ENCODE measurements around the gene HS3ST3A1.

HS3ST3A1 gene

GRCh38 chr17:13592427-13592826 lies 9.3 kb downstream of the HS3ST3A1 start:
- Histone ChIP-seq H3K4me3 (ENCODE audit: low read depth in 1 of 2, low read length in 2 of 2) (no peak overlapping the region), H3K4me1 (ENCODE audit: control insufficient read depth in 1 of 2, insufficient read depth in 2 of 2, low read length in 2 of 2) (no peaks in the 10 kb centered on the region), H3K9me3 (ENCODE audit: control insufficient read depth in 1 of 2, low read length in 2 of 2) (no peaks in the 10 kb centered on the region), H3K27me3 (ENCODE audit: control insufficient read depth in 1 of 2, insufficient read depth in 2 of 2, low read length in 2 of 2) (no peaks in the 10 kb centered on the region), H3K9ac (ENCODE audit: low read depth in 1 of 2, low read length in 2 of 2) (no peak overlapping the region), H3K36me3 (ENCODE audit: control insufficient read depth in 1 of 2, insufficient read depth in 2 of 2, low read length in 2 of 2) (no peaks in the 10 kb centered on the region), H3K27ac (ENCODE audit: low read depth, low read length) (no peak overlapping the region)

- Histone ChIP-seq H3K9me3 (ENCODE audit: control insufficient read depth in 1 of 2, low read length in 2 of 2) (no peaks in the 10 kb centered on the region), H3K36me3 (ENCODE audit: control insufficient read depth in 1 of 2, insufficient read depth in 2 of 2, low read length in 2 of 2) (no peaks in the 10 kb centered on the region), H3K9ac (ENCODE audit: low read depth in 1 of 2, low read length in 2 of 2) (no peak overlapping the region), H3K27me3 (ENCODE audit: control insufficient read depth in 1 of 2, insufficient read depth in 2 of 2, low read length in 2 of 2) (no peaks in the 10 kb centered on the region), H3K27ac (ENCODE audit: low read depth, low read length) (no peak overlapping the region), H3K4me1 (ENCODE audit: control insufficient read depth in 1 of 2, insufficient read depth in 2 of 2, low read length in 2 of 2) (no peaks in the 10 kb centered on the region), H3K4me3 (ENCODE audit: low read depth in 1 of 2, low read length in 2 of 2) (no peak overlapping the region)
These were observed 11.3 kb downstream of the HS3ST3A1 start for GRCh38 chr17:13590441-13590840.

- H3K4me3 ChIP-seq (ENCODE audit: low read depth in 1 of 2, low read length in 2 of 2) = no peak overlapping the region
- no peaks in the 10 kb centered on the region for H3K9me3 ChIP-seq (ENCODE audit: control insufficient read depth in 1 of 2, low read length in 2 of 2)
- no peaks in the 10 kb centered on the region for H3K36me3 ChIP-seq (ENCODE audit: control insufficient read depth in 1 of 2, insufficient read depth in 2 of 2, low read length in 2 of 2)
These were observed 12.1 kb downstream of the HS3ST3A1 start for GRCh38 chr17:13589658-13590057.

GRCh38 chr17:13587487-13588338 lies 14.0 kb downstream of the HS3ST3A1 start:
- no peaks in the 10 kb centered on the region for H3K27me3 ChIP-seq (ENCODE audit: control insufficient read depth in 1 of 2, insufficient read depth in 2 of 2, low read length in 2 of 2)
- H3K9ac ChIP-seq (ENCODE audit: low read depth in 1 of 2, low read length in 2 of 2) = no peak overlapping the region
- H3K27ac ChIP-seq (ENCODE audit: low read depth, low read length) = no peak overlapping the region
- no peak overlapping the region for H3K4me3 ChIP-seq (ENCODE audit: low read depth in 1 of 2, low read length in 2 of 2)
- H3K4me1 ChIP-seq (ENCODE audit: control insufficient read depth in 1 of 2, insufficient read depth in 2 of 2, low read length in 2 of 2) = no peaks in the 10 kb centered on the region
- H3K9me3 ChIP-seq (ENCODE audit: control insufficient read depth in 1 of 2, low read length in 2 of 2) = no peaks in the 10 kb centered on the region
- H3K36me3 ChIP-seq (ENCODE audit: control insufficient read depth in 1 of 2, insufficient read depth in 2 of 2, low read length in 2 of 2) = no peaks in the 10 kb centered on the region

More at GRCh38 chr17:13589658-13590057, 12.1 kb downstream of the HS3ST3A1 start:
- no peak overlapping the region for H3K9ac ChIP-seq (ENCODE audit: low read depth in 1 of 2, low read length in 2 of 2)
- no peaks in the 10 kb centered on the region for H3K4me1 ChIP-seq (ENCODE audit: control insufficient read depth in 1 of 2, insufficient read depth in 2 of 2, low read length in 2 of 2)
- no peak overlapping the region for H3K27ac ChIP-seq (ENCODE audit: low read depth, low read length)
- H3K27me3 ChIP-seq (ENCODE audit: control insufficient read depth in 1 of 2, insufficient read depth in 2 of 2, low read length in 2 of 2) = no peaks in the 10 kb centered on the region

GRCh38 chr17:13584701-13585080 lies 17.0 kb downstream of the HS3ST3A1 start:
- Histone ChIP-seq H3K9me3 (ENCODE audit: control insufficient read depth in 1 of 2, low read length in 2 of 2) (no peaks in the 10 kb centered on the region), H3K27me3 (ENCODE audit: control insufficient read depth in 1 of 2, insufficient read depth in 2 of 2, low read length in 2 of 2) (no peaks in the 10 kb centered on the region), H3K4me1 (ENCODE audit: control insufficient read depth in 1 of 2, insufficient read depth in 2 of 2, low read length in 2 of 2) (no peaks in the 10 kb centered on the region), H3K4me3 (ENCODE audit: low read depth in 1 of 2, low read length in 2 of 2) (no peak overlapping the region), H3K9ac (ENCODE audit: low read depth in 1 of 2, low read length in 2 of 2) (no peak overlapping the region), H3K36me3 (ENCODE audit: control insufficient read depth in 1 of 2, insufficient read depth in 2 of 2, low read length in 2 of 2) (no peaks in the 10 kb centered on the region), H3K27ac (ENCODE audit: low read depth, low read length) (no peak overlapping the region)

- Histone ChIP-seq H3K36me3 (ENCODE audit: control insufficient read depth in 1 of 2, insufficient read depth in 2 of 2, low read length in 2 of 2) (no peaks in the 10 kb centered on the region), H3K4me3 (ENCODE audit: low read depth in 1 of 2, low read length in 2 of 2) (no peak overlapping the region), H3K9ac (ENCODE audit: low read depth in 1 of 2, low read length in 2 of 2) (no peak overlapping the region), H3K9me3 (ENCODE audit: control insufficient read depth in 1 of 2, low read length in 2 of 2) (no peaks in the 10 kb centered on the region), H3K4me1 (ENCODE audit: control insufficient read depth in 1 of 2, insufficient read depth in 2 of 2, low read length in 2 of 2) (no peaks in the 10 kb centered on the region), H3K27ac (ENCODE audit: low read depth, low read length) (no peak overlapping the region), H3K27me3 (ENCODE audit: control insufficient read depth in 1 of 2, insufficient read depth in 2 of 2, low read length in 2 of 2) (no peaks in the 10 kb centered on the region)
These were observed 17.6 kb downstream of the HS3ST3A1 start for GRCh38 chr17:13583996-13584700.

- H3K36me3 ChIP-seq (ENCODE audit: control insufficient read depth in 1 of 2, insufficient read depth in 2 of 2, low read length in 2 of 2) = no peaks in the 10 kb centered on the region
- no peaks in the 10 kb centered on the region for H3K27me3 ChIP-seq (ENCODE audit: control insufficient read depth in 1 of 2, insufficient read depth in 2 of 2, low read length in 2 of 2)
- no peak overlapping the region for H3K4me3 ChIP-seq (ENCODE audit: low read depth in 1 of 2, low read length in 2 of 2)
- no peak overlapping the region for H3K27ac ChIP-seq (ENCODE audit: low read depth, low read length)
- H3K9ac ChIP-seq (ENCODE audit: low read depth in 1 of 2, low read length in 2 of 2) = no peak overlapping the region
- no peaks in the 10 kb centered on the region for H3K9me3 ChIP-seq (ENCODE audit: control insufficient read depth in 1 of 2, low read length in 2 of 2)
- no peaks in the 10 kb centered on the region for H3K4me1 ChIP-seq (ENCODE audit: control insufficient read depth in 1 of 2, insufficient read depth in 2 of 2, low read length in 2 of 2)
These were observed 18.8 kb downstream of the HS3ST3A1 start for GRCh38 chr17:13582776-13583547.

GRCh38 chr17:13581925-13582324 lies 19.8 kb downstream of the HS3ST3A1 start:
- H3K9me3 ChIP-seq (ENCODE audit: control insufficient read depth in 1 of 2, low read length in 2 of 2) = no peaks in the 10 kb centered on the region
- no peaks in the 10 kb centered on the region for H3K36me3 ChIP-seq (ENCODE audit: control insufficient read depth in 1 of 2, insufficient read depth in 2 of 2, low read length in 2 of 2)
- H3K9ac ChIP-seq (ENCODE audit: low read depth in 1 of 2, low read length in 2 of 2) = no peak overlapping the region
- H3K27me3 ChIP-seq (ENCODE audit: control insufficient read depth in 1 of 2, insufficient read depth in 2 of 2, low read length in 2 of 2) = no peaks in the 10 kb centered on the region
- H3K27ac ChIP-seq (ENCODE audit: low read depth, low read length) = no peak overlapping the region
- H3K4me3 ChIP-seq (ENCODE audit: low read depth in 1 of 2, low read length in 2 of 2) = no peak overlapping the region
- H3K4me1 ChIP-seq (ENCODE audit: control insufficient read depth in 1 of 2, insufficient read depth in 2 of 2, low read length in 2 of 2) = no peaks in the 10 kb centered on the region

- Histone ChIP-seq H3K4me3 (ENCODE audit: low read depth in 1 of 2, low read length in 2 of 2) (no peak overlapping the region), H3K4me1 (ENCODE audit: control insufficient read depth in 1 of 2, insufficient read depth in 2 of 2, low read length in 2 of 2) (no peaks in the 10 kb centered on the region), H3K9ac (ENCODE audit: low read depth in 1 of 2, low read length in 2 of 2) (no peak overlapping the region)
These were observed 20.9 kb downstream of the HS3ST3A1 start for GRCh38 chr17:13580790-13581189.

More at GRCh38 chr17:13580790-13581189, 20.9 kb downstream of the HS3ST3A1 start:
- H3K27me3 ChIP-seq (ENCODE audit: control insufficient read depth in 1 of 2, insufficient read depth in 2 of 2, low read length in 2 of 2) = peaks cover 0 to 4% of the 10 kb centered on the region in 2 donors
- no peaks in the 10 kb centered on the region for H3K9me3 ChIP-seq (ENCODE audit: control insufficient read depth in 1 of 2, low read length in 2 of 2)
- no peak overlapping the region for H3K27ac ChIP-seq (ENCODE audit: low read depth, low read length)
- H3K36me3 ChIP-seq (ENCODE audit: control insufficient read depth in 1 of 2, insufficient read depth in 2 of 2, low read length in 2 of 2) = no peaks in the 10 kb centered on the region

Measured in duodenal mucosa (tissue), 2 donors.